Adipocyte (in vitro differentiated cells): ENCODE measurements around the gene FES.

Experiments
- DNase-seq: peaks from one replicate; pipeline ENCODE4 v3.0.0-alpha.2; 2015; ENCODE audit warnings: low read depth
- H3K27me3 ChIP-seq: replicated peaks from 2 replicates; pipeline ENCODE4 v1.7.0; 2013; ENCODE audit warnings: mild to moderate bottlenecking, low read length, moderate library complexity; ENCODE audit not compliant: control insufficient read depth, insufficient read depth
- H3K36me3 ChIP-seq: 2 replicates; pipeline ENCODE4 v1.7.0; 2013; ENCODE audit warnings: low read length, mild to moderate bottlenecking, moderate library complexity; ENCODE audit not compliant: control insufficient read depth, insufficient read depth, severe bottlenecking
- H3K4me1 ChIP-seq: 2 replicates; pipeline ENCODE4 v1.7.0; 2013; ENCODE audit warnings: mild to moderate bottlenecking, low read length, moderate library complexity; ENCODE audit not compliant: control insufficient read depth, insufficient read depth
- H3K4me3 ChIP-seq: 2 replicates; pipeline ENCODE4 v1.7.0; 2013; ENCODE audit warnings: mild to moderate bottlenecking, low read length, moderate library complexity
- H3K9ac ChIP-seq: 2 replicates; pipeline ENCODE4 v1.7.0; 2013; ENCODE audit warnings: mild to moderate bottlenecking, low read length, moderate library complexity
- H3K9me3 ChIP-seq: 2 replicates; pipeline ENCODE4 v1.7.0; 2013; ENCODE audit warnings: mild to moderate bottlenecking, low read length, moderate library complexity; ENCODE audit not compliant: control insufficient read depth

FES gene

DNA sequence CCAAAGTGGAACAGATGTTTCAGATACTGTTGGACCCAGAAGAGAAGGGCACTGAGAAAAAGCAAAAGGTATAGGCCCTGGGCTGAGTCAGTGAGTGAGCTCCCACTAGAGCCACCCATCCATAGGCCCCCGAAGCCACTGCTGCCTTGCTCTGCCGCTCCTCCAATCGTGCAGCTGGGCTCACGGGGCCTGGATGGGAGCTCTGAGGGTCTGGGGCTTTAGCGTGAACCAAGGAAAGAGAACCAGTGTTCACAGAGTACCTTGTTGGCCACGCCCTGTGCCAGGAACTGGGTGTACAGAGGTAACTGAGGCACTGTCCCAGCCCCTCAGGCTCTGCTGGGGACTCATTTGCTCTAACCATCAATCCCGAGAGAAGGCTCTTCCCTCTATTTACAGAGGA, 55.5 kb downstream of the FES start:
- Histone ChIP-seq H3K27me3 (no peaks in the 10 kb centered on the region), H3K4me3 (no peak overlapping the region), H3K9ac (no peak overlapping the region), H3K9me3 (no peaks in the 10 kb centered on the region), H3K4me1 (peaks cover 12% of the 10 kb centered on the region), H3K36me3 (peaks cover 69% of the 10 kb centered on the region)
- no peak for DNase-seq

DNA sequence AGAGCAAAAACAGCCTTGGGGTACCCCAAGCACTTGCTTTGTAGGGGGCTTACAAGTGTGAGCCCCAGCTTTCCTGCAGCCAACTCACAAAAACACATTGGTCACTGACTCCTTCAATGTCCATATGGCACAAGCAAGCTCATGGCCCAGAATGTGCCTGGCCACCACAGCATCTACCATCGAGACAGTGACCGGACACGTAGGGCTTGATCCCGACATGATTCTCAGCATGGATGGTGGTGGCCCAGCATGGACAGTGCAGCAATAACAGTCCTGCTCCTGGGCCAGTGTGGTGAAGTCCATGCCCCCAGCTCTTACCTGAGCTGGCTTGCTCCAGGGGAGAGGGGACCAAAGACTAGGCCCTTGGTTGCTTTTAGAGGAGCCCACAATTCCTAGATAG, 56.7 kb downstream of the FES start:
- no peak for DNase-seq
- no peaks in the 10 kb centered on the region for H3K27me3 ChIP-seq
- H3K4me3 ChIP-seq, result no peak overlapping the region
- H3K4me1 ChIP-seq, result peaks cover 5% of the 10 kb centered on the region
- no peaks in the 10 kb centered on the region for H3K9me3 ChIP-seq
- no peak overlapping the region for H3K9ac ChIP-seq
- peaks cover 78% of the 10 kb centered on the region for H3K36me3 ChIP-seq

DNA sequence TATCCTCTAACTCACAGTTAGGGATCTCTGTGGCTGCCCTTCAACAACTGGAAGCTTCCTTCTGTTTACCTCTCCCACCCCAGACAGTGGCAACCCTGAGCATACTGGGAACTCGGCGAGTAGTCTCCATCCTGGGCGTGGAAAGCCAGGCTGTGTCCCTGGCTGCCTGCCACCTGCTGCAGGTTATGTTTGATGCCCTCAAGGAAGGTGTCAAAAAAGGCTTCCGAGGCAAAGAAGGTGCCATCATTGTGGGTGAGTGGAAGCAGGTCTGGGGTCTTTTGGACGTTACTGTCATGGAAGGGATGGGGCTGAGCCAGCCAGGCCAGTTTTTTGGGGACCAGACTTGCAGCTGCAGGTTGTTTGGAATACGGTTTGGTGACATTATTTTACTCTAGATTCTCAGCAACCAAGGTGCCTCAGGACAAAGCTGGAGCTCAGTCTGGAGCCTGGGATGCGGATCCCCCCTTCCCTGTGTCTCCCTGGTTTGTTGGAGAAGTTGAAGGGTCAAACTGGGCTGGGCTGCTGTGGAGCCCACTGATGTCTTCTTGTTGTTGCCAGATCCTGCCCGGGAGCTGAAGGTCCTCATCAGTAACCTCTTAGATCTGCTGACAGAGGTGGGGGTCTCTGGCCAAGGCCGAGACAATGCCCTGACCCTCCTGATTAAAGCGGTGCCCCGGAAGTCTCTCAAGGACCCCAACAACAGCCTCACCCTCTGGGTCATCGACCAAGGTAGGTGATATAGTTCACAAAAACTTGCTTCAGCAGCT, 58.2 kb downstream of the FES start:
- H3K36me3 ChIP-seq, result peaks cover 81% of the 10 kb centered on the region
- no peak overlapping the region for H3K9ac ChIP-seq

DNA sequence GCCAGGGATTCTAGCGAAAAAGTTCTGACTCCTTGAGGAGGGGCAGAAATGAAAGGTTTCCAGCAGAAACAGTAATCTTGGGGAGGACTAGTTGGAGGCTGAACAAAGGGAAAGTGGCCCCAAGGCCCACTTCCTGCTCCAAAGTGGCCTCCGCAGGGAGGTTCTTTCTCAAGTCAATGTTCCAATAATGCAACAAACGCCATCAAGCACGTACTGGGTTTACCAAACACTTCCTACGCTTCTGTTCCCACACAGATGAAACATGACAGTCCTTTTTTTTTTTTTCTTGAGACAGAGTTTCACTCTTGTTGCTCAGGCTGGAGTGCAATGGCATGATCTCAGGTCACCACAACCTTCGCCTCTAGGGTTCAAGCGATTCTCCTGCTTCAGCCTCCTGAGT, 60.8 kb downstream of the FES start:
- Histone ChIP-seq H3K9ac (no peak overlapping the region), H3K27me3 (no peaks in the 10 kb centered on the region), H3K4me1 (no peaks in the 10 kb centered on the region), H3K9me3 (no peaks in the 10 kb centered on the region), H3K36me3 (peaks cover 89% of the 10 kb centered on the region), H3K4me3 (no peak overlapping the region)
- no peak for DNase-seq

More for the DNA sequence above, 58.2 kb downstream of the FES start:
- no peak for DNase-seq
- Histone ChIP-seq H3K27me3 (no peaks in the 10 kb centered on the region), H3K4me1 (no peaks in the 10 kb centered on the region), H3K4me3 (no peak overlapping the region), H3K9me3 (no peaks in the 10 kb centered on the region)
